HS-5 (cell line): ENCODE data around the gene TDP2.
A peak's percentile ranks its signal among the peaks of the same experiment; 100 is the strongest.
"Not testable (repeated sequence)": the region's sequence is repeated elsewhere in the genome, so short reads cannot be mapped to it uniquely, and the experiment has no call there.

Source experiments
- DNase-seq: peaks from one replicate; pipeline ENCODE4 v3.0.0-alpha.2; 2012; ENCODE audit warnings: low read depth

The TDP2 gene

GRCh38 chr6:24666641-24667377, at the start of gene TDP2, which contains the start of gene ACOT13:
Gene TDP2 (minus strand): TSS chr6:24666899. CDS start chr6:24666862, 37 bp downstream.
Gene ACOT13 (plus strand): TSS chr6:24667077. CDS start chr6:24667264, 187 bp downstream.
- peak; percentile 87 for DNase-seq

- DNase-seq, result no peak
These were observed 44.0 kb upstream of the TDP2 start for GRCh38 chr6:24710519-24711303.

GRCh38 chr6:24709014-24709711, 42.5 kb upstream of the TDP2 start:
- no peak for DNase-seq

GRCh38 chr6:24708612-24709011, 41.9 kb upstream of the TDP2 start:
- no peak for DNase-seq

GRCh38 chr6:24704468-24704867, 37.8 kb upstream of the TDP2 start:
- DNase-seq, result no peak

- no peak for DNase-seq
These were observed 36.1 kb upstream of the TDP2 start for GRCh38 chr6:24702720-24703282.

GRCh38 chr6:24699521-24700359, 33.0 kb upstream of the TDP2 start:
- no peak for DNase-seq

- no peak for DNase-seq
These were observed 29.4 kb upstream of the TDP2 start for GRCh38 chr6:24696097-24696496.

- DNase-seq, result not testable (repeated sequence)
These were observed 28.9 kb upstream of the TDP2 start for GRCh38 chr6:24695635-24696034.

GRCh38 chr6:24694198-24694597, 27.5 kb upstream of the TDP2 start:
- DNase-seq, result no peak

GRCh38 chr6:24692848-24693592, 26.3 kb upstream of the TDP2 start:
- DNase-seq, result no peak

GRCh38 chr6:24692415-24692814, 25.7 kb upstream of the TDP2 start:
- no peak for DNase-seq

GRCh38 chr6:24692003-24692402, 25.3 kb upstream of the TDP2 start:
- no peak for DNase-seq

- no peak for DNase-seq
These were observed 24.9 kb upstream of the TDP2 start for GRCh38 chr6:24691550-24691949.

- DNase-seq, result no peak
These were observed 23.9 kb upstream of the TDP2 start for GRCh38 chr6:24690593-24690992.

- DNase-seq, result no peak
These were observed 23.3 kb upstream of the TDP2 start for GRCh38 chr6:24689964-24690363.

- no peak for DNase-seq
These were observed 20.2 kb upstream of the TDP2 start for GRCh38 chr6:24686946-24687345.

GRCh38 chr6:24686408-24686807, 19.7 kb upstream of the TDP2 start:
- DNase-seq, result no peak

- DNase-seq, result no peak
These were observed 16.9 kb upstream of the TDP2 start for GRCh38 chr6:24683297-24684296.
